OCI-LY1 (cell line): ENCODE results near the gene SGCD.

ENCODE experiments used
- H2AFZ ChIP-seq: fragments of 200-600 bp; sonication (generic), shearing (Covaris generic); 2 replicates; pipeline ENCODE4 v1.6.0; 2014; ENCODE audit warnings: antibody characterized with exemption, mild to moderate bottlenecking, low read length
- H3F3A ChIP-seq: fragments of 200-600 bp; sonication (generic), shearing (Covaris generic); 2 replicates; pipeline ENCODE4 v1.6.0; 2014; ENCODE audit warnings: mild to moderate bottlenecking, antibody characterized with exemption, low read length, moderate library complexity; ENCODE audit not compliant: insufficient read depth
- H3K27ac ChIP-seq: fragments of 200-600 bp; sonication (generic); 2 replicates; pipeline ENCODE4 v1.5.1; 2014; ENCODE audit warnings: low read length, mixed run types, mild to moderate bottlenecking, low read depth; ENCODE audit not compliant: poor library complexity, severe bottlenecking
- H3K27me3 ChIP-seq: fragments of 200-600 bp; sonication (generic); 2 replicates; pipeline ENCODE4 v1.6.0; 2014; ENCODE audit warnings: antibody characterized with exemption, mild to moderate bottlenecking, low read length, moderate library complexity; ENCODE audit not compliant: insufficient read depth
- H3K36me3 ChIP-seq: fragments of 200-600 bp; sonication (generic); 2 replicates; pipeline ENCODE4 v1.6.1; 2014; ENCODE audit warnings: mild to moderate bottlenecking, antibody characterized with exemption, low read length, moderate library complexity, mixed read lengths; ENCODE audit not compliant: insufficient read depth
- H3K4me1 ChIP-seq: fragments of 200-600 bp; sonication (generic); 2 replicates; pipeline ENCODE4 v1.5.1; 2014; ENCODE audit warnings: mild to moderate bottlenecking, low read length, moderate library complexity; ENCODE audit not compliant: insufficient read depth, severe bottlenecking
- H3K4me2 ChIP-seq: fragments of 200-600 bp; sonication (generic), shearing (Covaris generic); 2 replicates; pipeline ENCODE4 v1.6.1; 2014; ENCODE audit warnings: low read length
- H3K4me3 ChIP-seq: fragments of 200-600 bp; sonication (generic); 2 replicates; pipeline ENCODE4 v1.5.1; 2014; ENCODE audit warnings: low read length, low read depth, mild to moderate bottlenecking, mixed read lengths; ENCODE audit not compliant: poor library complexity, severe bottlenecking
- H3K79me2 ChIP-seq: fragments of 200-600 bp; shearing (Covaris generic); 2 replicates; pipeline ENCODE4 v1.6.1; 2016; ENCODE audit warnings: mixed run types, low read length, mixed read lengths; ENCODE audit not compliant: insufficient read depth
- H3K9ac ChIP-seq: fragments of 200-600 bp; sonication (generic), shearing (Covaris generic); 2 replicates; pipeline ENCODE4 v1.6.1; 2014; ENCODE audit warnings: mild to moderate bottlenecking, low read length, mixed read lengths
- H3K9me2 ChIP-seq: fragments of 200-600 bp; sonication (generic), shearing (Covaris generic); 2 replicates; pipeline ENCODE4 v1.6.1; 2014; ENCODE audit warnings: low read depth, mild to moderate bottlenecking, low read length, mixed read lengths
- H3K9me3 ChIP-seq: fragments of 200-600 bp; shearing (Covaris generic); 2 replicates; pipeline ENCODE4 v1.6.1; 2014; ENCODE audit warnings: low read length, mixed read lengths
- H4K20me1 ChIP-seq: fragments of 200-600 bp; sonication (generic), shearing (Covaris generic); 2 replicates; pipeline ENCODE4 v1.6.0; 2016; ENCODE audit warnings: mild to moderate bottlenecking, low read length; ENCODE audit not compliant: insufficient read depth
- EZH2 ChIP-seq: fragments of 200-600 bp; sonication (generic), shearing (Covaris generic); IDR thresholded peaks from 2 replicates; pipeline ENCODE4 v1.8.0; 2017; ENCODE audit warnings: borderline replicate concordance, mixed run types, mild to moderate bottlenecking, antibody characterized with exemption, low read length, moderate library complexity, mixed read lengths
- TF ChIP-seq, protein P1 (sequence below): fragments of 200-600 bp; sonication (generic), shearing (Covaris generic); IDR thresholded peaks from 2 replicates; pipeline ENCODE4 v1.5.1; 2017; ENCODE audit warnings: mild to moderate bottlenecking, antibody characterized with exemption, low read length, moderate library complexity, mixed read lengths

Gene SGCD

DNA sequence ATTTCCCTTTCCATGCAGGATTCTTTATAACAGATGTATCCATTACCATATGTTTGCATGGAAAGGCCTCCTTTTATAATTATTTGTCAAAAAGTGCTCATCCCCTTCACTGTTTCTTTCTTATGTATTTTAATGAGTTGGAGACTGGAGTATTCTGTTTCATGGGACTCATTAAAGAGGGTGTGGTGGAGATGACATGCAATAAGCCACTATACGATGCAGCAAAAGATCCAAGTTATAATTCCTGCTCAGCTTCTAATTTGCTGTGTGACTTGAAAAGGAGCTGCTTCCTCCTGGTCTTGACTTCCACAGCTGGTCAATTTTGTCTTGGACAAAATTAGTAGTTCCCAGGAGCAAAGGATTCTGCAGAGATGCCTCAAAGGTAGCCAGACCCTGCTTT, 13.9 kb downstream of the SGCD start:
- no peaks in the 10 kb centered on the region for H3K27me3 ChIP-seq
- H3K9me3 ChIP-seq: no peaks in the 10 kb centered on the region
- no peaks in the 10 kb centered on the region for H3K4me1 ChIP-seq
- no peaks in the 10 kb centered on the region for H3K36me3 ChIP-seq
- no peaks in the 10 kb centered on the region for H3F3A ChIP-seq
- no peaks in the 10 kb centered on the region for H3K79me2 ChIP-seq
- TF ChIP-seq, protein P1, sequence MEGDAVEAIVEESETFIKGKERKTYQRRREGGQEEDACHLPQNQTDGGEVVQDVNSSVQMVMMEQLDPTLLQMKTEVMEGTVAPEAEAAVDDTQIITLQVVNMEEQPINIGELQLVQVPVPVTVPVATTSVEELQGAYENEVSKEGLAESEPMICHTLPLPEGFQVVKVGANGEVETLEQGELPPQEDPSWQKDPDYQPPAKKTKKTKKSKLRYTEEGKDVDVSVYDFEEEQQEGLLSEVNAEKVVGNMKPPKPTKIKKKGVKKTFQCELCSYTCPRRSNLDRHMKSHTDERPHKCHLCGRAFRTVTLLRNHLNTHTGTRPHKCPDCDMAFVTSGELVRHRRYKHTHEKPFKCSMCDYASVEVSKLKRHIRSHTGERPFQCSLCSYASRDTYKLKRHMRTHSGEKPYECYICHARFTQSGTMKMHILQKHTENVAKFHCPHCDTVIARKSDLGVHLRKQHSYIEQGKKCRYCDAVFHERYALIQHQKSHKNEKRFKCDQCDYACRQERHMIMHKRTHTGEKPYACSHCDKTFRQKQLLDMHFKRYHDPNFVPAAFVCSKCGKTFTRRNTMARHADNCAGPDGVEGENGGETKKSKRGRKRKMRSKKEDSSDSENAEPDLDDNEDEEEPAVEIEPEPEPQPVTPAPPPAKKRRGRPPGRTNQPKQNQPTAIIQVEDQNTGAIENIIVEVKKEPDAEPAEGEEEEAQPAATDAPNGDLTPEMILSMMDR: no peak
- no peak for TF ChIP-seq EZH2
- H3K4me3 ChIP-seq: no peak overlapping the region
- H4K20me1 ChIP-seq: no peaks in the 10 kb centered on the region
- no peaks in the 10 kb centered on the region for H3K9me2 ChIP-seq
- no peak overlapping the region for H3K9ac ChIP-seq
- no peak overlapping the region for H3K27ac ChIP-seq
- no peak overlapping the region for H2AFZ ChIP-seq
- no peak overlapping the region for H3K4me2 ChIP-seq

GRCh38 chr5:156350256-156350655, 23.3 kb downstream of the SGCD start:
- Histone ChIP-seq H2AFZ (no peak overlapping the region), H3K9me2 (no peaks in the 10 kb centered on the region), H3K79me2 (no peaks in the 10 kb centered on the region), H3K36me3 (no peaks in the 10 kb centered on the region), H3K4me2 (no peak overlapping the region), H3K27me3 (no peaks in the 10 kb centered on the region), H3F3A (no peaks in the 10 kb centered on the region), H3K4me1 (no peaks in the 10 kb centered on the region), H3K9me3 (no peaks in the 10 kb centered on the region), H3K9ac (no peak overlapping the region), H3K27ac (no peak overlapping the region), H4K20me1 (no peaks in the 10 kb centered on the region), H3K4me3 (no peak overlapping the region)
- no peak for TF ChIP-seq EZH2
- TF ChIP-seq, protein P1: no peak

GRCh38 chr5:156351423-156351822, 24.5 kb downstream of the SGCD start:
- Histone ChIP-seq H3K79me2 (no peaks in the 10 kb centered on the region), H3K4me3 (no peak overlapping the region), H3K9me3 (no peaks in the 10 kb centered on the region), H2AFZ (no peak overlapping the region), H3K4me2 (no peak overlapping the region), H3F3A (no peaks in the 10 kb centered on the region), H3K4me1 (no peaks in the 10 kb centered on the region), H3K27me3 (no peaks in the 10 kb centered on the region), H3K27ac (no peak overlapping the region), H3K9me2 (no peaks in the 10 kb centered on the region), H4K20me1 (no peaks in the 10 kb centered on the region), H3K9ac (no peak overlapping the region), H3K36me3 (no peaks in the 10 kb centered on the region)
- TF ChIP-seq, protein P1: no peak
- no peak for TF ChIP-seq EZH2
